Measurements from ENCODE around the gene GNG14.
A peak's percentile ranks its signal among the peaks of the same experiment; 100 is the strongest.
"Not testable (repeated sequence)": the region's sequence is repeated elsewhere in the genome, so short reads cannot be mapped to it uniquely, and the experiment has no call there.

GNG14 gene

GRCh38 chr19:12723641-12724426 is 36.0 kb downstream of the GNG14 start, which contains the start of gene TNPO2:
TNPO2 (minus strand) TSS chr19:12723932; CDS start chr19:12720977, 2,955 bp downstream.
- DNase-seq (ENCODE audit: low spot score) = peak; percentile 73

DNA sequence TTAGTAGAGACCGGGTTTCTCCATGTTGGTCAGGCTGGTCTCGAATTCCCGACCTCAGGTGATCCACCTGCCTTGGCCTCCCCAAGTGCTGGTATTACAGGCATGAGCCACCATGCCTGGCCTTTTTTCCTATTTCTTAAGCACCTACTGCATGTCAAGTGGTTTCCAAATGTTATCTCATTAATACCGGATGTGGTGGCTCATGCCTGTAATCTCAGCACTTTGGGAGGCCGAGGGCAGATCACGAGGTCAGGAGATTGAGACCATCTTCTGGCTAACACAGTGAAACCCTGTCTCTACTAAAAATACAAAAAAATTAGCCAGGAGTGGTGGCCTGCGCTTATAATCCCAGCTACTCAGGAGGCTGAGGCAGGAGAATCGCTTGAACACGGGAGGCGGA is 37.8 kb downstream of the GNG14 start:
- not testable (repeated sequence) for DNase-seq (ENCODE audit: low spot score)

GRCh38 chr19:12726988-12727316 is 39.2 kb downstream of the GNG14 start:
- DNase-seq (ENCODE audit: low spot score) = no peak

DNA sequence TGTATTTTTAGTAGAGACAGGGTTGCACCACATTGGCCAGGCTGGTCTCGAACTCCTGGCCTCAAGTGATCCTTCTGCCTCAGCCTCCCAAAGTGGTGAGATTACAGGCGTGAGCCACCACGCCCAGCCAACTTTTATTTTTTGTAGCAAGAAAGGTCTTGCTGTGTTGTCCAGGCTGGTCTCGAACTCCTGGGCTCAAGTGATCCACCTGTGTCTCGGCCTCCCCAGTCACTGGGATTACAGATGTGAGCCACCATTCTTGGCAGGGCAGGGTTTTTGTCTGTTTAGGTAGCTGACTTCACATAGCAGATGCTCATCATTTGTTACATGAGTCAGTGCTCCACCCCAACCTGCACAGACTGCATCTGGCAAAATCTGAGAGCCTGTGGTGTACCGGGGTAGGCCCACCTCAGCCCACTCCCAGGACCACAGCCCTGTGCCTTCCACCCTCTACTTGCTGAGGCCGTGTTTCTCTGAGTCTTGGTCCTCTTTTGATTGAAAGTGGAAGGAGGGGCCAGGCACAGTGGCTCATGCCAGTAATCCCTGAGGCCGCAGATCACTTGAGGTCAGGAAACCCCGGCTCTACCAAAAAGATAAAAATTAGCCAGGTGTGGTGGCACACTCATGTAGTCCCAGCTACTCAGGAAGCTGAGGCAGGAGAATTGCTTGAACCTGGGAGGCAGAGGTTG is 40.1 kb downstream of the GNG14 start:
- no peak for DNase-seq (ENCODE audit: low spot score)

DNA sequence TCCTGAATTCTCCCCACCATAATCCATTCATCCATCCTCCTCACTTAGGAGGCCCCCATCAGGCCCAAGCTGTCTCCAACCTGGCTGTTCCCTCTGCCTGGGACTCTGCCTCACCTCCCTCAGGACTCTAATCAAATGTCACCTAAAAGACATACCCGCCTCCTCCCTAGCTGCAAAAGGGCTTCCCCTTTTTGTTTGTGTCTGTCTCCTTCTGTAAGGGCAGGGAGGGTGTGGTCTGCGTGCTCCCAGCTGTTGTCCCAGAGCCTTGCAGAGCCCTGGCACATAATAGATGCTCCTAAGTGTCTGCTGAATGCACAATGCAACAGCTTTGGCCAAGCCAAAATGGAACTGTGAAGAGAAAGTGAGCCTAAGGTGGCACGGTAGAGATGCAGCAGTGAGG is 42.3 kb downstream of the GNG14 start:
- no peak for DNase-seq (ENCODE audit: low spot score)

DNA sequence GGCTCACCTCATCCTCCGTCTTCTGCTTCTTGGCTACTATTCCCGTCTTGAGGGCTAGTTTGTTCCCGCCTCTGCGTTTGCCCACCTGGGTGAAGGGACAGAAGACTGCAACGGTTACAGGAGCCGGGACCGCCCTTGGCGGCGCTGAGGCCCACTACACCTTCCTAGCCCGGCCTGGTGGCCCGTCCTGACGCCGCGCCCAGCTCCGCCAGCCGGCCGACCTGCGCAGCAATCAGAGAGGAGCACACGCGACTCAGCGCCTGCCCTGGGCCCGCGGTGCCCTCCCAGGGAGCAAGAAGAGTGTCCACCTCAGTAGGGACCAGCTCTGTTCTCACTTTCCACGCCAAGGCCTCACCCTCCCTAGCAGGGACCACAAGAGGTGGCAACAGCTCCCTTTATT is 43.5 kb downstream of the GNG14 start:
- DNase-seq (ENCODE audit: low spot score) = no peak

DNA sequence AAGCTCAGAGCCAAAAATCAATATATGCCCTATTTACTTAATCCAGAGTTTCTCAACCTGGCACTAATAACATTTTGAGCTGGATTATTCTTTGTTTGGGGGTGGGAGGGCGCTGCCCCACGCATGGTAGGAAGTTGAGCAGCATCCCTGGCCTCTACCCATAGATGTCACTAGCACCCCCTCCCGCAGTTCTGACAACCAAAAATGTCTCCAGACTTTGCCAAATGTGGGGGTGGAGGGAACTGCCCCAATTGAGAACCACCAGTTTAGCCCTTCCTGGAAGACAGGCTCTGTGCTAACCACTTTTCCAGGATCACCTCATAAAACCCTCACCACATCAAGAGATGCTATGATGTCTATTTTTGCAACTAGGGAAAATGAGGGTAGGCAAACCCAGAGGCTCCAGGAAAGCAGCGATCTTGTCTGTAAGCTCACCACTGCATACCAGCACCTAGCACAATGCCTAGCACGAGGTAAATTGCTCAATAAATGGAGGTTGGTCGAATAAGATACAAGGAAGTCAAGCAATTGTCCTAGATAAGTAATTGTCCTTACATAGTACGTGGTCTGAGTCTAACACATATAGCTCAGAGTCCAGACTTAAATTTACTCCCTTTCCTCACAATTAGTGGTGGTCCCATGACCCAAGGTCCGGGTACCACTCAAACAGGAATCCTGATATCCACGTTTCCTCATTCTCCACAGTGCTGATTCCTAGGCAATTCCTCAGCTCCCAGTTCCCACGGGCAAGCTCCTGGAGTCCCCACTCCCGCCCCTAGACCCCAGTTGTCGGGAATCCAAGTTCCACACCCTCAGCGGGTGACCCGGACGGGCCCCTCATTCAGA is 45.8 kb downstream of the GNG14 start:
- peak; percentile 23 for DNase-seq (ENCODE audit: low spot score)

- DNase-seq (ENCODE audit: low spot score) = peak; percentile 99
Observed at GRCh38 chr19:12736995-12737834, 49.4 kb downstream of the GNG14 start, which contains the start of gene GET3. GET3 (plus strand) TSS chr19:12737497; CDS start chr19:12737506, 9 bp downstream.

DNA sequence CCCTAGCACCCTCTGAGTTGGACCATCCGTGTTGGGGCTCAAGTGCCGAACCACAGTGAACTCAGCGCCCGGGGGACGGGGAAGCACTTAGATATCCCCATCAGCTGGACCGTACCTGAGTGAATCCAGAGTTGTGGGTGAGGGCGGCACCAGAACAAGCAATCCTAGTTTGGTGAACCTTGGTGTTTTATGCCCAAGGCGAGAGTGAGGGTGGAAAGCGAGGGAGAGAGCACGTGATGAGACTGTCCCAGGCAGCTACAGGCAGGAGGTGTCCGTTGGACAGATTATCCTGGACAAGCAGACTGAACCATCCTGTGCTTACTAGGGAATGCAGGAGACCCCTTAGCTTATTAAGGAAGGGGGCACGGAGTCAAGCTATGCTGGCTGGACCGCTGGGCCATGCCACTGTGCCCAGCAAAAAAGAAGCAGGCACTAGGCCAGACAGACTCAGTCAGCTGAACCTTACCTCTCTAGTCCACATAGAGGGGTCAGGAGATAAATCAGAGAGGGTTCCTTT is 50.1 kb downstream of the GNG14 start:
- DNase-seq (ENCODE audit: low spot score) = no peak
